Psoas muscle (tissue), 8 donors: ENCODE results near the gene PPP3CB. TPM values are rescaled to one million over a fixed set of nuclear protein-coding genes. Genes with fewer than 3 reads are reported as not detected.

Source experiments
- ATAC-seq, 4 donors: fragments of 200-7000 bp; cut with Tn5 transposase; one replicate each; pipeline ENCODE4 v1.9.1; 2020; ENCODE audit warnings: moderate library complexity in 3 of 4, mild to moderate bottlenecking in 2 of 4
- DNase-seq, 2 donors: peaks; one replicate each; pipeline ENCODE4 v3.0.0-alpha.2; 2020
- H3K27ac ChIP-seq: fragments of 200-600 bp; one replicate; pipeline ENCODE4 v1.8.0; 2022
- H3K27me3 ChIP-seq, 3 donors: fragments of 200-600 bp in 1 of 3; one replicate each; pipeline versions ENCODE4 v1.6.1 to v1.8.0; 2013 to 2022; ENCODE audit warnings: low read length in 2 of 3, mild to moderate bottlenecking in 2 of 3, moderate library complexity in 1 of 3; ENCODE audit not compliant: insufficient read depth in 3 of 3
- H3K36me3 ChIP-seq, 2 donors: fragments of 200-600 bp in 1 of 2; one replicate each; pipeline versions ENCODE4 v1.6.1 to v1.8.0; 2013 to 2022; ENCODE audit warnings: low read depth in 1 of 2, mild to moderate bottlenecking in 1 of 2, moderate library complexity in 1 of 2; ENCODE audit not compliant: insufficient read depth in 1 of 2
- H3K4me1 ChIP-seq: fragments of 200-600 bp; one replicate; pipeline ENCODE4 v1.8.0; 2022
- H3K4me3 ChIP-seq: fragments of 200-600 bp; one replicate; pipeline ENCODE4 v1.8.0; 2022; ENCODE audit warnings: mild to moderate bottlenecking
- H3K9me3 ChIP-seq: fragments of 200-600 bp; one replicate; pipeline ENCODE4 v1.8.0; 2022
- CTCF ChIP-seq: fragments of 200-600 bp; IDR thresholded peaks from one replicate; pipeline ENCODE4 v1.8.0; 2022; ENCODE audit warnings: antibody characterized with exemption
- WGBS, 3 donors: extraction: QIAGEN DNeasy Blood & Tissue Kit; methylation state at CpG; one replicate each; pipeline versions ENCODE4 v1.1.6 to v1.1.7; 2013; 5-methylcytosine and 5-hydroxymethylcytosine counted together
- intact Hi-C, 2 donors: fragments of 100-400 bp; cut with DNase I; formaldehyde crosslinking; loops; one replicate each; pipeline versions ENCODE4 v1.11.0 to v1.14.2; 2022
- polyA plus RNA-seq, 3 donors: library from polyadenylated mRNA; stranded (reverse); fragments of 200-250 nt; gene quantifications; one replicate each; pipeline ENCODE4 v1.2.3, GENCODE V29; 2013
- total RNA-seq, 4 donors: library from RNA; stranded (reverse); fragmentation: NEBNext Ultra II Directional in 2 of 4; extraction: Animal tissue kit (Norgen Biotek cat#: 25700) in 2 of 4; gene quantifications; one replicate each; pipeline versions ENCODE4 v1.2.1 to v1.2.4, GENCODE V29; 2021 to 2023
- donor health status: healthy with polysubstance abuse.
- donor health status: DM: no; HTN: no; CAD: no; lungs with moderate emphysema.
- donor health status: Bipolar disorder and iron deficiency.
- donor health status: healthy.
- donor health status: DM: yes; HTN: yes; CAD: no.
- donor health status: DM: no; HTN: no; CAD: no.
- donor health status: DM: no; HTN: no; CAD: no.
- donor health status: DM: yes; HTN: yes; CAD: no.

PPP3CB gene
- total and polyA plus RNA-seq, 7 donors = 52.2 to 177 (median 132) TPM

DNA sequence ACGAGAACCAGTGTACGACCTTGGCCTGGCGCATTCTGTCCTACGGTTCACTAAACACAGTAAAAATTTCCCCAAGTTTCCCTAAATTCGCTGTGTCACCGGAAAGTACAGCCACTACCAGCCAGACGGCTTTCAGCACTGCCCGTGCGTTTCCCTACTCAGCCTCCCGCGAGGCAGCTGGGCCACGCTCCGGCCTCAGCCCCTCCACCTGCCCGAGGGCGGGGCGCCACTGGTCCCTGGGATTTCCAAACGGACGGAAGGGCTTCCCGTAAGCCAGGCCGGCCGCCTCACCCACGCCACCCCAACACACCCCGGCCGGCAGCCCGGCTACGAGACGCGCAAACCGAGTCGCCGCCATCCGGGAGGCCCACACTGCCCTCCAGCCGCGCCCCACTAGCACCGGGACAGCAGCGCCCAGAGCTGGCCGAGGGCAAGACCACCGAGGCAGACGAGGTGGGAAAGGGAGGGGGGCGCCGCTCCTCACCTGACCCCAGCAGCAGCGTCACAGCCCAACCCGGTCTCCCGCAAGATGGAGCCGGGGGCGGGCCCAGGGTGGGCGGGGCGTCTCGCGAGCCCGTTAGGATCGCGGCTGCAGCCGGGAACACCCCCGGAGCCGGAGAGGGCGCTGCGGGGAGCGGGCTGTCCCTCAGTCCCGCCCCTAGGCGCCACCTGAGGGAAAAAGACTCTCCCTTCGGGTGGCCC lies 82.1 kb downstream of the PPP3CB start, which contains the start of gene ANXA7:
ANXA7 (minus strand) TSS at position 531 of the 702 bp plus-strand sequence. CDS start 13,202 bp downstream, outside the sequence.
- peak; percentile 95 to 96 for DNase-seq
- 0 to 1% (median 0%) methylated on average over 43 to 62 of the region's 62 CpGs for WGBS, 3 donors
- Histone ChIP-seq H3K36me3 (no peaks in the 10 kb centered on the region), H3K27ac (peak within 1 kb of the TSS; percentile 95), H3K27me3 (no peaks in the 10 kb centered on the region), H3K4me1 (peaks cover 35% of the 10 kb centered on the region), H3K4me3 (peak within 1 kb of the TSS; percentile 79), H3K9me3 (no peaks in the 10 kb centered on the region)
- ATAC-seq = peak; percentile 91 to 96 (median 94)
- intact Hi-C loops = loop anchor here in 1 of 2 donors (5.0 kb wide), 1 partner anchor 84 kb away; the partner anchor contains the start of gene PPP3CB
- TF ChIP-seq CTCF = peak; percentile 21

- H3K4me3 ChIP-seq = peak overlapping the region; percentile 79
- H3K4me1 ChIP-seq = peaks cover 39% of the 10 kb centered on the region
- no peak for TF ChIP-seq CTCF
- intact Hi-C loops = loop anchor here in 1 of 2 donors (5.0 kb wide), 1 partner anchor 84 kb away; the partner anchor contains the start of gene PPP3CB
- DNase-seq (peak in 1 of 2 donors; percentile 63), ATAC-seq (peak; percentile 54 to 74 (median 60))
- H3K27ac ChIP-seq = peak overlapping the region; percentile 95
- no peaks in the 10 kb centered on the region for H3K9me3 ChIP-seq
- H3K27me3 ChIP-seq = no peaks in the 10 kb centered on the region
- H3K36me3 ChIP-seq = no peaks in the 10 kb centered on the region
- WGBS, 3 donors = 1% methylated on average over 9 of the region's 9 CpGs
These were observed 82.7 kb downstream of the PPP3CB start for GRCh38 chr10:73413108-73413527.

- peaks cover 0 to 14% of the 10 kb centered on the region in 2 donors for H3K36me3 ChIP-seq
- H3K9me3 ChIP-seq = no peaks in the 10 kb centered on the region
- no peak overlapping the region for H3K27ac ChIP-seq
- 97 to 100% (median 100%) methylated on average over 1 of the region's 1 CpG for WGBS, 3 donors
- TF ChIP-seq CTCF = no peak
- DNase-seq = no peak
- peaks cover 46% of the 10 kb centered on the region for H3K4me1 ChIP-seq
- intact Hi-C loops = loop anchor here in 1 of 2 donors (5.0 kb wide), 1 partner anchor 86 kb away; the partner anchor contains the start of gene PPP3CB
- H3K4me3 ChIP-seq = peak overlapping the region; percentile 5
- no peak for ATAC-seq
- no peaks in the 10 kb centered on the region for H3K27me3 ChIP-seq
These were observed 84.9 kb downstream of the PPP3CB start for GRCh38 chr10:73410897-73411296.

DNA sequence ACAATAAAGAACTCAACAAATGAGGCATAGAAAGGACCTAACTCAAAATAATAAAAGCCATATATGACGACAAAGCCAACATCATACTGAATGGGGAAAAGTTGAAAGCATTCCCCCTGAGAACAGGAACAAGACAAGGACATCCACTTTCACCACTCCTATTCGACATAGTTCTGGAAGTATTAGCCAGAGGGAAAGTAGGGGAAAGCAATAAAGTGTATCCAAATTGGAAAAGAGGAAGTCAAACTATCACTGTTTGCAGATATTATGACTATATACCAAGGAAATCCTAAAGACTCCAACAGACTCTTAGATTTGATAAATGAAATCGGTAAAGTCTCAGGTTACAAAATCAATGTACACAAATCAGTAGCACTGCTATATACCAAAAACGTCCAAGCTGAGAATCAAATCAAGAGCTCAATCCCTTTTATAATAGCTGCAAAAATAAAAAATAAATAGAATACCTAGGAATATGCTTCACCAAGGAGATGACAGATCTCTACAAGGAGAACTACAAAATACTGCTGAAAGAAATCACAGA lies 86.8 kb downstream of the PPP3CB start:
- no peak for TF ChIP-seq CTCF
- intact Hi-C loops = no loop called here
- WGBS, 3 donors = 77 to 83% (median 77%) methylated on average over 4 of the region's 4 CpGs
- H3K9me3 ChIP-seq = no peaks in the 10 kb centered on the region
- no peak for ATAC-seq
- H3K36me3 ChIP-seq = peaks cover 0 to 14% of the 10 kb centered on the region in 2 donors
- H3K27me3 ChIP-seq = no peaks in the 10 kb centered on the region
- peaks cover 64% of the 10 kb centered on the region for H3K4me1 ChIP-seq
- H3K4me3 ChIP-seq = no peak overlapping the region
- no peak for DNase-seq
- no peak overlapping the region for H3K27ac ChIP-seq
